SK-N-SH treated with all-trans-retinoic acid at 6 μM for 48 hours (cell line): Measurements from ENCODE around the gene FAM43B.

Source experiments
- ATAC-seq: fragments of 200-7000 bp; cut with Tn5 transposase; 3 replicates; pipeline ENCODE4 v1.9.1; 2020; ENCODE audit warnings: mild to moderate bottlenecking, moderate library complexity
- ARNTL ChIP-seq: fragments of 450-650 bp; formaldehyde crosslinking; IDR thresholded peaks from 2 replicates; pipeline ENCODE4 v1.5.0; 2020; ENCODE audit warnings: low read depth, mild to moderate bottlenecking, moderate library complexity, borderline replicate concordance
- BACH2 ChIP-seq: fragments of 250-450 bp; sonication (Bioruptor Pico); IDR thresholded peaks from 2 replicates; pipeline ENCODE4 v1.9.0; 2021; ENCODE audit warnings: mild to moderate bottlenecking, borderline replicate concordance
- CREB5 ChIP-seq: fragments of 250-450 bp; sonication (Bioruptor Pico); IDR thresholded peaks from 2 replicates; pipeline ENCODE4 v1.5.1; 2020; ENCODE audit warnings: low read depth, mild to moderate bottlenecking, moderate library complexity
- CSDC2 ChIP-seq: fragments of 250-450 bp; sonication (Bioruptor Pico); IDR thresholded peaks from 2 replicates; pipeline ENCODE4 v1.5.0; 2020; ENCODE audit warnings: mild to moderate bottlenecking, moderate library complexity
- CSRNP3 ChIP-seq: fragments of 250-450 bp; sonication (Bioruptor Pico); IDR thresholded peaks from 2 replicates; pipeline ENCODE4 v1.5.1; 2021; ENCODE audit warnings: mild to moderate bottlenecking, moderate library complexity
- ESRRG ChIP-seq: fragments of 250-450 bp; sonication (Bioruptor Pico); IDR thresholded peaks from 2 replicates; pipeline ENCODE4 v1.6.1; 2021; ENCODE audit warnings: mild to moderate bottlenecking
- ISL1 ChIP-seq: fragments of 250-450 bp; sonication (Bioruptor Pico); IDR thresholded peaks from 2 replicates; pipeline ENCODE4 v2.1.2; 2022; ENCODE audit warnings: mild to moderate bottlenecking, moderate library complexity
- POU6F1 ChIP-seq: fragments of 250-450 bp; sonication (Bioruptor Pico); IDR thresholded peaks from 2 replicates; pipeline ENCODE4 v1.8.0; 2021; ENCODE audit warnings: low read depth, mild to moderate bottlenecking, moderate library complexity, borderline replicate concordance
- SNAI2 ChIP-seq: fragments of 250-450 bp; sonication (Bioruptor Pico); IDR thresholded peaks from 2 replicates; pipeline ENCODE4 v1.5.0; 2020; ENCODE audit warnings: mild to moderate bottlenecking, moderate library complexity
- TCF4 ChIP-seq: fragments of 250-450 bp; sonication (Bioruptor Pico); IDR thresholded peaks from 2 replicates; pipeline ENCODE4 v1.8.0; 2021; ENCODE audit warnings: mild to moderate bottlenecking, moderate library complexity, borderline replicate concordance
- ZC3H10 ChIP-seq: fragments of 250-450 bp; sonication (Bioruptor Pico); IDR thresholded peaks from 2 replicates; pipeline ENCODE4 v1.5.1; 2021; ENCODE audit warnings: mild to moderate bottlenecking, moderate library complexity
- ZFP3 ChIP-seq: fragments of 250-450 bp; sonication (Bioruptor Pico); IDR thresholded peaks from 2 replicates; pipeline ENCODE4 v1.5.0; 2020; ENCODE audit warnings: mild to moderate bottlenecking, moderate library complexity
- ZFP30 ChIP-seq: fragments of 450-650 bp; formaldehyde crosslinking; IDR thresholded peaks from 2 replicates; pipeline ENCODE4 v1.5.0; 2022; ENCODE audit warnings: mild to moderate bottlenecking, moderate library complexity
- ZNF565 ChIP-seq: fragments of 450-650 bp; formaldehyde crosslinking; conservative IDR thresholded peaks from 2 replicates; pipeline ENCODE4 v1.5.0; 2020; ENCODE audit warnings: low read depth, mild to moderate bottlenecking, moderate library complexity
- ZNF70 ChIP-seq: fragments of 450-650 bp; formaldehyde crosslinking; IDR thresholded peaks from 2 replicates; pipeline ENCODE4 v1.5.0; 2020; ENCODE audit warnings: mild to moderate bottlenecking, moderate library complexity
- ZNF8 ChIP-seq: fragments of 450-650 bp; formaldehyde crosslinking; IDR thresholded peaks from 2 replicates; pipeline ENCODE4 v1.5.0; 2020; ENCODE audit warnings: mild to moderate bottlenecking, moderate library complexity
- TF ChIP-seq, protein P1 (sequence below): fragments of 250-450 bp; sonication (Bioruptor Pico); IDR thresholded peaks from 2 replicates; pipeline ENCODE4 v1.5.0; 2020; ENCODE audit warnings: mild to moderate bottlenecking, moderate library complexity

FAM43B gene

DNA sequence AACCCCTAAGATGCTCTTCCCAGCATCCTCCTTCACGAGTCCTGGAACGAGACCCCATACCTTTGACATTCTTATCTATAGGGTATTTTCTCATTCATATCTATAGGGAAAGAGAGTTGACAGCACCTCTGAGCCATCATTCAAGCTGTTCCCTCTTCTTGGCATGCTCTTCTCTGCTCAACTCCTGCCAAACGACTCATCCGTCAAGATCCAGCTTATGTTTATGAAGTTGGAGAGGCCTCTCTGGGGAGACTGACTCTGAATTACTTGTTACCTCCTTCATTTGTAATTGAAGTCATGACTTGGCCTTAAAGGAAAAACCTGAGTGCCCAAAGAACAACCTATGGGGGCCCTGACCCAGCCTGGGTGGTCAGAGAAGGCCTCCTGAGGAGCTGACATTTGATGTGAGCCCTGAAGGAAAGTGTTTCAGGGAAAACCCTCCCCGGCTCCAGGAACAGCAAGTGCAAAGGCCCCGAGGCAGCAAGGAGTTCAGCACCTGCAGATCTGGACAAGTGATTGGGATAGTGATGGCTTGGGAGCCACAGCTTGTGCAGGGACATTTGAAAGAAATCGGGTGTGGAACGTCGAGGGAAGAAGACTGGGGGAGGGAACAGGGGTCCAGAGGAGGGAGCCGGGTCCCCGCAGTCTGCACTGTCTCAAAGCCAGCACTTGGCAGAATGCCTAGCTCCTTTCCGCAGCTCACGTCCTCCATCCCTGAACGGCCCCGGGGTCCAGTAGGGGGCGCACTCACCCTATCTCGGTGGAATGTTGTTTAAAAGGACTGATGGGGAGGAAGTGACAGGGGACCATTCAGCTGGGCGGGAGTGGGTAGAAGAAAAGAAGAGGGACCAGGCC is 22.5 kb downstream of the FAM43B start:
- ATAC-seq = peak; percentile 97
- TF ChIP-seq ZNF565 (CRISPR knock-in tag) (no peak), ZFP30 (CRISPR knock-in tag) (no peak), TCF4 (CRISPR knock-in tag) (no peak), SNAI2 (CRISPR knock-in tag) (no peak), POU6F1 (CRISPR knock-in tag) (no peak), ZC3H10 (CRISPR knock-in tag) (no peak), ARNTL (no peak)
- TF ChIP-seq, protein P1, sequence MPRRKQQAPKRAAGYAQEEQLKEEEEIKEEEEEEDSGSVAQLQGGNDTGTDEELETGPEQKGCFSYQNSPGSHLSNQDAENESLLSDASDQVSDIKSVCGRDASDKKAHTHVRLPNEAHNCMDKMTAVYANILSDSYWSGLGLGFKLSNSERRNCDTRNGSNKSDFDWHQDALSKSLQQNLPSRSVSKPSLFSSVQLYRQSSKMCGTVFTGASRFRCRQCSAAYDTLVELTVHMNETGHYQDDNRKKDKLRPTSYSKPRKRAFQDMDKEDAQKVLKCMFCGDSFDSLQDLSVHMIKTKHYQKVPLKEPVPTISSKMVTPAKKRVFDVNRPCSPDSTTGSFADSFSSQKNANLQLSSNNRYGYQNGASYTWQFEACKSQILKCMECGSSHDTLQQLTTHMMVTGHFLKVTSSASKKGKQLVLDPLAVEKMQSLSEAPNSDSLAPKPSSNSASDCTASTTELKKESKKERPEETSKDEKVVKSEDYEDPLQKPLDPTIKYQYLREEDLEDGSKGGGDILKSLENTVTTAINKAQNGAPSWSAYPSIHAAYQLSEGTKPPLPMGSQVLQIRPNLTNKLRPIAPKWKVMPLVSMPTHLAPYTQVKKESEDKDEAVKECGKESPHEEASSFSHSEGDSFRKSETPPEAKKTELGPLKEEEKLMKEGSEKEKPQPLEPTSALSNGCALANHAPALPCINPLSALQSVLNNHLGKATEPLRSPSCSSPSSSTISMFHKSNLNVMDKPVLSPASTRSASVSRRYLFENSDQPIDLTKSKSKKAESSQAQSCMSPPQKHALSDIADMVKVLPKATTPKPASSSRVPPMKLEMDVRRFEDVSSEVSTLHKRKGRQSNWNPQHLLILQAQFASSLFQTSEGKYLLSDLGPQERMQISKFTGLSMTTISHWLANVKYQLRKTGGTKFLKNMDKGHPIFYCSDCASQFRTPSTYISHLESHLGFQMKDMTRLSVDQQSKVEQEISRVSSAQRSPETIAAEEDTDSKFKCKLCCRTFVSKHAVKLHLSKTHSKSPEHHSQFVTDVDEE = no peak

- peak; percentile 17 for ATAC-seq
- TF ChIP-seq CREB5 (no peak), ZNF565 (CRISPR knock-in tag) (no peak)
Measured at GRCh38 chr1:20575541-20576336, 23.4 kb downstream of the FAM43B start.

DNA sequence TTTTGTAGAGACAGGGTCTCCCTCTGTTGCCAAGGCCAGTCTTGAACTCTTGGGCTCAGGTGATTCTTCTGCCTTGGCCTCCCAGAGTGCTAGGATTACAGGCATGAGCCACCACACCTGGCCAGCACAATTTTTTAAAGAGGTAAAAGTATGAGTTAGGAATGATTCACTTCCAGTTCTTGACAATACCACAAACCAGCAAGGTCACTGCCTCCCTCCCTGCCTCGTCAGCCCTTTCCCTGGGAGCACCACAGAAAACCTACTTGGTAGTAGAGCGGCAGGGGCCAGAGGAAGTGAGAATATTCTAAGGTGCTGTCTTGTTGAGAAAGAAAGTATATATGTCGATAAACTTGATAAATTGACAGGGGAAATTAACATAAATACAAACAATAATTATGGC is 25.7 kb downstream of the FAM43B start:
- TF ChIP-seq ZFP3 (CRISPR knock-in tag) = no peak
- no peak for TF ChIP-seq ZNF565 (CRISPR knock-in tag)
- TF ChIP-seq ZC3H10 (CRISPR knock-in tag) = no peak
- no peak for TF ChIP-seq CSRNP3 (CRISPR knock-in tag)
- TF ChIP-seq CSDC2 (CRISPR knock-in tag) = no peak
- no peak for TF ChIP-seq ISL1 (CRISPR knock-in tag)
- TF ChIP-seq ESRRG (CRISPR knock-in tag) = no peak
- no peak for TF ChIP-seq SNAI2 (CRISPR knock-in tag)
- no peak for TF ChIP-seq ZNF70 (CRISPR knock-in tag)
- no peak for TF ChIP-seq ARNTL
- no peak for TF ChIP-seq ZNF8 (CRISPR knock-in tag)
- TF ChIP-seq, protein P1 = no peak
- no peak for TF ChIP-seq ZFP30 (CRISPR knock-in tag)
- no peak for TF ChIP-seq BACH2
- ATAC-seq = no peak
